Activated CD8-positive, alpha-beta memory T cell treated with anti-CD3 and anti-CD28 coated beads, Interleukin-2, amount 50 U/mL, for 4 hours (primary cell): Measurements from ENCODE around the gene COL5A1.

Source experiments
- DNase-seq: peaks from one replicate; pipeline ENCODE4 v3.0.0-alpha.2; 2020

COL5A1 gene

GRCh38 chr9:134775081-134775951 lies 133.7 kb downstream of the COL5A1 start:
- no peak for DNase-seq

GRCh38 chr9:134776080-134776796 lies 134.6 kb downstream of the COL5A1 start:
- no peak for DNase-seq

- DNase-seq, result no peak
Measured at GRCh38 chr9:134777153-134777552, 135.6 kb downstream of the COL5A1 start.

GRCh38 chr9:134778156-134778555 lies 136.6 kb downstream of the COL5A1 start:
- DNase-seq, result no peak

- no peak for DNase-seq
Measured at GRCh38 chr9:134778841-134779411, 137.3 kb downstream of the COL5A1 start.

GRCh38 chr9:134779640-134780039 lies 138.0 kb downstream of the COL5A1 start:
- DNase-seq, result no peak

- DNase-seq, result no peak
Measured at GRCh38 chr9:134781591-134782302, 140.1 kb downstream of the COL5A1 start.

- DNase-seq, result no peak
Measured at GRCh38 chr9:134782921-134783698, 141.5 kb downstream of the COL5A1 start.

- no peak for DNase-seq
Measured at GRCh38 chr9:134783699-134784039, 142.1 kb downstream of the COL5A1 start.

- no peak for DNase-seq
Measured at GRCh38 chr9:134784577-134785305, 143.1 kb downstream of the COL5A1 start.

- no peak for DNase-seq
Measured at GRCh38 chr9:134785325-134786108, 143.9 kb downstream of the COL5A1 start.

GRCh38 chr9:134787601-134788531 lies 146.3 kb downstream of the COL5A1 start:
- DNase-seq, result no peak

- DNase-seq, result no peak
Measured at GRCh38 chr9:134789168-134789567, 147.6 kb downstream of the COL5A1 start.

GRCh38 chr9:134791009-134791408 lies 149.4 kb downstream of the COL5A1 start:
- DNase-seq, result no peak

GRCh38 chr9:134792627-134793026 lies 151.0 kb downstream of the COL5A1 start:
- no peak for DNase-seq

- no peak for DNase-seq
Measured at GRCh38 chr9:134793288-134794188, 151.9 kb downstream of the COL5A1 start.

GRCh38 chr9:134794663-134795370 lies 153.2 kb downstream of the COL5A1 start:
- no peak for DNase-seq

- no peak for DNase-seq
Measured at GRCh38 chr9:134795446-134795845, 153.8 kb downstream of the COL5A1 start.
